SK-N-SH (cell line): ENCODE data around the gene FGF18. TPM values are rescaled to one million over a fixed set of nuclear protein-coding genes. Genes with fewer than 3 reads are reported as not detected.
A peak's percentile ranks its signal among the peaks of the same experiment; 100 is the strongest.

Experiments used
- CTCF ChIA-PET: fragments of 300-600, 350-600 bp; formaldehyde crosslinking; extraction: SDS; loops from one replicate; lab custom pipeline; 2021; lab: Yijun Ruan, JAX
- POLR2A ChIA-PET: fragments of 350-600 bp; sonication (Branson Sonifier 250); formaldehyde crosslinking; extraction: SDS; loops from one replicate; lab custom pipeline; 2020; ENCODE audit warnings: antibody characterized with exemption, inconsistent platforms; lab: Yijun Ruan, JAX
- DNase-seq: peaks from one replicate; pipeline ENCODE4 v3.0.0; 2012
- H2AFZ ChIP-seq: fragments of 200-600 bp; sonication (generic); 2 replicates; pipeline ENCODE4 v1.8.1; 2016; ENCODE audit warnings: antibody characterized with exemption, mild to moderate bottlenecking, low read depth
- H3F3A ChIP-seq: fragments of 200-600 bp; sonication (generic); replicated peaks from 2 replicates; pipeline ENCODE3; 2016; ENCODE audit warnings: antibody characterized with exemption, mild to moderate bottlenecking; ENCODE audit not compliant: insufficient read depth
- H3K27ac ChIP-seq, 2 experiments: fragments of 200-500 bp in 1 of 2; fragments of 200-600 bp in 1 of 2; sonication (Bioruptor generic) in 1 of 2; sonication (generic), shearing (Covaris generic) in 1 of 2; 2 replicates each; pipeline versions ENCODE4 v1.5.1 to v1.6.1; 2014 to 2016; ENCODE audit warnings: low read depth in 2 of 2, inconsistent platforms in 1 of 2, low read length in 1 of 2, mild to moderate bottlenecking in 1 of 2, mixed read lengths in 1 of 2
- H3K27me3 ChIP-seq: fragments of 200-600 bp; sonication (generic), shearing (Covaris generic); 2 replicates; pipeline ENCODE4 v1.6.1; 2016; ENCODE audit warnings: mixed run types; ENCODE audit not compliant: insufficient read depth
- H3K36me3 ChIP-seq, 2 experiments: fragments of 200-500 bp in 1 of 2; fragments of 200-600 bp in 1 of 2; sonication (Bioruptor generic) in 1 of 2; sonication (generic) in 1 of 2; replicated peaks in 1 of 2; 2 replicates each; pipeline versions ENCODE3 to v1.5.1; 2014 to 2016; ENCODE audit warnings: low read length in 1 of 2, mild to moderate bottlenecking in 1 of 2; ENCODE audit not compliant: insufficient read depth in 2 of 2, control insufficient read depth in 1 of 2
- H3K4me1 ChIP-seq, 2 experiments: fragments of 200-500 bp in 1 of 2; fragments of 200-600 bp in 1 of 2; sonication (Bioruptor generic) in 1 of 2; sonication (generic), shearing (Covaris generic) in 1 of 2; 2 replicates each; pipeline versions ENCODE4 v1.5.1 to v1.6.1; 2014 to 2016; ENCODE audit warnings: low read depth in 1 of 2, low read length in 1 of 2, mixed run types in 1 of 2; ENCODE audit not compliant: insufficient read depth in 2 of 2, control insufficient read depth in 1 of 2
- H3K4me2 ChIP-seq: fragments of 200-600 bp; sonication (generic), shearing (Covaris generic); 2 replicates; pipeline ENCODE4 v1.6.1; 2017; ENCODE audit warnings: mixed run types
- H3K4me3 ChIP-seq, 2 experiments: fragments of 200-500 bp in 1 of 2; fragments of 200-600 bp in 1 of 2; sonication (Bioruptor generic) in 1 of 2; sonication (generic), shearing (Covaris generic) in 1 of 2; 2 replicates each; pipeline versions ENCODE4 v1.5.1 to v1.8.1; 2014 to 2016; ENCODE audit warnings: low read depth in 2 of 2, inconsistent platforms in 1 of 2, low read length in 1 of 2, mild to moderate bottlenecking in 1 of 2, mixed read lengths in 1 of 2, moderate library complexity in 1 of 2
- H3K79me2 ChIP-seq: fragments of 200-600 bp; sonication (generic); 2 replicates; pipeline ENCODE4 v1.8.1; 2017; ENCODE audit warnings: mild to moderate bottlenecking; ENCODE audit not compliant: insufficient read depth
- H3K9ac ChIP-seq: fragments of 200-600 bp; sonication (generic); 2 replicates; pipeline ENCODE4 v1.6.1; 2017; ENCODE audit warnings: mixed run types
- H3K9me2 ChIP-seq: fragments of 200-600 bp; sonication (generic); 2 replicates; pipeline ENCODE4 v1.6.1; 2017; ENCODE audit warnings: mixed run types
- H3K9me3 ChIP-seq: fragments of 200-600 bp; sonication (generic); 2 replicates; pipeline ENCODE4 v1.6.1; 2017; ENCODE audit warnings: mixed run types, mild to moderate bottlenecking, moderate library complexity
- H4K20me1 ChIP-seq: fragments of 200-600 bp; sonication (generic); 2 replicates; pipeline ENCODE4 v1.6.1; 2017; ENCODE audit warnings: mild to moderate bottlenecking, mixed run types; ENCODE audit not compliant: insufficient read depth
- ELF1 ChIP-seq: IDR thresholded peaks from 2 replicates; pipeline ENCODE4 v1.4.0; 2012
- EP300 ChIP-seq, 2 experiments: IDR thresholded peaks; 2 replicates each; pipeline versions ENCODE4 v1.4.0 to v1.6.1; 2012; ENCODE audit warnings: borderline replicate concordance in 1 of 2, low read depth in 1 of 2, low read length in 1 of 2
- FOSL2 ChIP-seq: IDR thresholded peaks from 2 replicates; pipeline ENCODE4 v1.4.0; 2012; ENCODE audit warnings: low read depth, mild to moderate bottlenecking, moderate library complexity, borderline replicate concordance
- FOXJ3 ChIP-seq: sonication (generic); formaldehyde crosslinking; IDR thresholded peaks from 2 replicates; pipeline ENCODE4 v1.5.1; 2020; ENCODE audit warnings: mild to moderate bottlenecking, missing genetic modification reagents
- FOXM1 ChIP-seq: IDR thresholded peaks from 2 replicates; pipeline ENCODE4 v1.4.0; 2012; ENCODE audit warnings: low read depth, mild to moderate bottlenecking
- GATA2 ChIP-seq: sonication (generic); formaldehyde crosslinking; IDR thresholded peaks from 2 replicates; pipeline ENCODE4 v1.5.0; 2020; ENCODE audit warnings: mild to moderate bottlenecking, missing genetic modification reagents
- JUND ChIP-seq: IDR thresholded peaks from 2 replicates; pipeline ENCODE4 v1.4.0; 2012
- MEF2A ChIP-seq: IDR thresholded peaks from 2 replicates; pipeline ENCODE4 v1.4.0; 2012; ENCODE audit warnings: low read depth, borderline replicate concordance
- MXI1 ChIP-seq: IDR thresholded peaks from 2 replicates; pipeline ENCODE4 v1.6.1; 2012; ENCODE audit warnings: mild to moderate bottlenecking, low read depth, low read length, improper control_type of control experiment
- NFIC ChIP-seq: IDR thresholded peaks from 2 replicates; pipeline ENCODE4 v1.4.0; 2012; ENCODE audit warnings: borderline replicate concordance
- NRF1 ChIP-seq: IDR thresholded peaks from 2 replicates; pipeline ENCODE4 v1.6.1; 2012; ENCODE audit warnings: low read depth, mild to moderate bottlenecking, low read length
- POLR2AphosphoS5 ChIP-seq: IDR thresholded peaks from 2 replicates; pipeline ENCODE4 v1.6.1; 2012; ENCODE audit warnings: low read depth, low read length
- RAD21 ChIP-seq: IDR thresholded peaks from 2 replicates; pipeline ENCODE4 v1.6.1; 2012; ENCODE audit warnings: mild to moderate bottlenecking, low read length
- RCOR1 ChIP-seq: fragments of 150-350 bp; IDR thresholded peaks from 2 replicates; pipeline ENCODE4 v1.6.1; 2017; ENCODE audit warnings: antibody characterized with exemption, low read length
- RFX5 ChIP-seq: IDR thresholded peaks from 2 replicates; pipeline ENCODE4 v1.6.1; 2012; ENCODE audit warnings: mild to moderate bottlenecking, improper control_type of control experiment, low read length
- RXRA ChIP-seq: IDR thresholded peaks from 2 replicates; pipeline ENCODE4 v1.4.0; 2012; ENCODE audit warnings: low read depth, mild to moderate bottlenecking, borderline replicate concordance
- SIN3A ChIP-seq: IDR thresholded peaks from 2 replicates; pipeline ENCODE4 v1.6.1; 2012; ENCODE audit warnings: low read depth, mild to moderate bottlenecking, low read length, moderate library complexity, borderline replicate concordance
- SMC3 ChIP-seq: IDR thresholded peaks from 2 replicates; pipeline ENCODE4 v1.6.1; 2012; ENCODE audit warnings: low read depth, low read length, improper control_type of control experiment
- TAF1 ChIP-seq: IDR thresholded peaks from 2 replicates; pipeline ENCODE4 v1.6.1; 2012; ENCODE audit warnings: low read depth, mild to moderate bottlenecking, low read length, moderate library complexity, borderline replicate concordance
- TEAD4 ChIP-seq: IDR thresholded peaks from 2 replicates; pipeline ENCODE4 v1.4.0; 2012; ENCODE audit warnings: mild to moderate bottlenecking, borderline replicate concordance; ENCODE audit not compliant: insufficient read depth
- YY1 ChIP-seq: IDR thresholded peaks from 2 replicates; pipeline ENCODE4 v1.4.0; 2012; ENCODE audit warnings: low read depth, mild to moderate bottlenecking
- WGBS: methylation state at CpG from one replicate; pipeline ENCODE4 v1.1.6; 2017; ENCODE audit warnings: low lambda C conversion rate; 5-methylcytosine and 5-hydroxymethylcytosine counted together
- polyA plus RNA-seq, 3 experiments: library from polyadenylated mRNA; depleted of rRNA; stranded (reverse); fragments of >200 nt; gene quantifications; 2 replicates each; pipeline ENCODE4 v1.2.3, GENCODE V29; 2012
- TF ChIP-seq, protein P1 (sequence below): IDR thresholded peaks from 2 replicates; pipeline ENCODE4 v1.4.0; 2012; ENCODE audit warnings: low read depth, borderline replicate concordance
- TF ChIP-seq, protein P2 (sequence below): IDR thresholded peaks from 2 replicates; pipeline ENCODE4 v1.6.1; 2012; ENCODE audit warnings: mild to moderate bottlenecking, low read depth, low read length, moderate library complexity
- TF ChIP-seq, protein P3 (sequence below): fragments of 200-600 bp; sonication (generic); IDR thresholded peaks from 2 replicates; pipeline ENCODE4 v1.6.1; 2017; ENCODE audit warnings: antibody characterized with exemption, mild to moderate bottlenecking, moderate library complexity
- TF ChIP-seq, protein P4 (sequence below): IDR thresholded peaks from 2 replicates; pipeline ENCODE4; 2012
- TF ChIP-seq, protein P5 (sequence below): fragments of 150-350 bp; IDR thresholded peaks from 2 replicates; pipeline ENCODE4 v1.6.1; 2017; ENCODE audit warnings: antibody characterized with exemption, low read length, low read depth, borderline replicate concordance
- TF ChIP-seq, protein P6 (sequence below): IDR thresholded peaks from 2 replicates; pipeline ENCODE4 v1.4.0; 2012; ENCODE audit warnings: low read depth

The FGF18 gene
- polyA plus RNA-seq, 1 of the 3 experiments (the other 2 are of a cell fraction): 0.89 TPM

DNA sequence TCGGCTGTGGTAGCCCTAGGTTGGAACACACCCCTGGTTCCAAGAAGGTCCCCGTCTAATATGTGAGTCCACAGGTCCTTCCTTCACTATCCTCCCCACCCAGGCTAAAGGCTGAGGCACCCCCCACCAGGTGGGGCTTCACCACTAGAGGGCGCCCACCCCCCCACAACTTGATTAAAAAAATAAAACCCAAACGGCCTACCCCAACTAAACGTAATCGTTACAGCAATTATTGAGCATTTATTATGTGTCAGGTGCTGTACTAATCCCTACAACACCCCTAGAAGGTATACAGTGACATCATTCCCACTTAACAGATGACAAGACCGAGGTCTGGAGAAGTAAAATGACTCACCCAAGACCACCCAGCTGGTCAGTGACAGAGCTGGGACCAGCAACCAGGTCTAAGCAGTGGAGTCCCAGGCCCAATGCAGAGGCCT is 65.0 kb downstream of the FGF18 start:
- H3K4me2 ChIP-seq: no peak overlapping the region
- no peaks in the 10 kb centered on the region for H3K79me2 ChIP-seq
- H4K20me1 ChIP-seq: no peaks in the 10 kb centered on the region
- ChIA-PET CTCF (interaction anchor here (0.6 to 3.5 kb wide), 31 partner anchors 10 to 424 kb away, joined by 3 to 19 read pairs (median 4); partner anchors contain the start of gene FGF18), POLR2A (no interaction called here)
- peak; percentile 82 for DNase-seq
- no peaks in the 10 kb centered on the region for H3K4me1 ChIP-seq
- TF ChIP-seq RCOR1: no peak
- no peak for TF ChIP-seq POLR2AphosphoS5
- no peak for TF ChIP-seq MXI1
- TF ChIP-seq, protein P1, sequence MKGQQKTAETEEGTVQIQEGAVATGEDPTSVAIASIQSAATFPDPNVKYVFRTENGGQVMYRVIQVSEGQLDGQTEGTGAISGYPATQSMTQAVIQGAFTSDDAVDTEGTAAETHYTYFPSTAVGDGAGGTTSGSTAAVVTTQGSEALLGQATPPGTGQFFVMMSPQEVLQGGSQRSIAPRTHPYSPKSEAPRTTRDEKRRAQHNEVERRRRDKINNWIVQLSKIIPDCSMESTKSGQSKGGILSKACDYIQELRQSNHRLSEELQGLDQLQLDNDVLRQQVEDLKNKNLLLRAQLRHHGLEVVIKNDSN: no peak
- TF ChIP-seq NFIC: no peak
- TF ChIP-seq MEF2A: no peak
- TF ChIP-seq FOXJ3 (CRISPR knock-in tag): no peak
- TF ChIP-seq, protein P2, sequence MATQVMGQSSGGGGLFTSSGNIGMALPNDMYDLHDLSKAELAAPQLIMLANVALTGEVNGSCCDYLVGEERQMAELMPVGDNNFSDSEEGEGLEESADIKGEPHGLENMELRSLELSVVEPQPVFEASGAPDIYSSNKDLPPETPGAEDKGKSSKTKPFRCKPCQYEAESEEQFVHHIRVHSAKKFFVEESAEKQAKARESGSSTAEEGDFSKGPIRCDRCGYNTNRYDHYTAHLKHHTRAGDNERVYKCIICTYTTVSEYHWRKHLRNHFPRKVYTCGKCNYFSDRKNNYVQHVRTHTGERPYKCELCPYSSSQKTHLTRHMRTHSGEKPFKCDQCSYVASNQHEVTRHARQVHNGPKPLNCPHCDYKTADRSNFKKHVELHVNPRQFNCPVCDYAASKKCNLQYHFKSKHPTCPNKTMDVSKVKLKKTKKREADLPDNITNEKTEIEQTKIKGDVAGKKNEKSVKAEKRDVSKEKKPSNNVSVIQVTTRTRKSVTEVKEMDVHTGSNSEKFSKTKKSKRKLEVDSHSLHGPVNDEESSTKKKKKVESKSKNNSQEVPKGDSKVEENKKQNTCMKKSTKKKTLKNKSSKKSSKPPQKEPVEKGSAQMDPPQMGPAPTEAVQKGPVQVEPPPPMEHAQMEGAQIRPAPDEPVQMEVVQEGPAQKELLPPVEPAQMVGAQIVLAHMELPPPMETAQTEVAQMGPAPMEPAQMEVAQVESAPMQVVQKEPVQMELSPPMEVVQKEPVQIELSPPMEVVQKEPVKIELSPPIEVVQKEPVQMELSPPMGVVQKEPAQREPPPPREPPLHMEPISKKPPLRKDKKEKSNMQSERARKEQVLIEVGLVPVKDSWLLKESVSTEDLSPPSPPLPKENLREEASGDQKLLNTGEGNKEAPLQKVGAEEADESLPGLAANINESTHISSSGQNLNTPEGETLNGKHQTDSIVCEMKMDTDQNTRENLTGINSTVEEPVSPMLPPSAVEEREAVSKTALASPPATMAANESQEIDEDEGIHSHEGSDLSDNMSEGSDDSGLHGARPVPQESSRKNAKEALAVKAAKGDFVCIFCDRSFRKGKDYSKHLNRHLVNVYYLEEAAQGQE: no peak
- no peak for TF ChIP-seq FOXM1
- no peak for TF ChIP-seq TEAD4
- TF ChIP-seq SMC3: peak; percentile 57
- TF ChIP-seq YY1: no peak
- TF ChIP-seq JUND: no peak
- no peak for TF ChIP-seq GATA2 (CRISPR knock-in tag)
- TF ChIP-seq RFX5: no peak
- TF ChIP-seq TAF1: no peak
- TF ChIP-seq EP300 (IDR thresholded peaks at IDR 0.05; ENCODE audit: borderline replicate concordance in 1 of 2, low read depth in 1 of 2, low read length in 1 of 2): no peak
- TF ChIP-seq, protein P3, sequence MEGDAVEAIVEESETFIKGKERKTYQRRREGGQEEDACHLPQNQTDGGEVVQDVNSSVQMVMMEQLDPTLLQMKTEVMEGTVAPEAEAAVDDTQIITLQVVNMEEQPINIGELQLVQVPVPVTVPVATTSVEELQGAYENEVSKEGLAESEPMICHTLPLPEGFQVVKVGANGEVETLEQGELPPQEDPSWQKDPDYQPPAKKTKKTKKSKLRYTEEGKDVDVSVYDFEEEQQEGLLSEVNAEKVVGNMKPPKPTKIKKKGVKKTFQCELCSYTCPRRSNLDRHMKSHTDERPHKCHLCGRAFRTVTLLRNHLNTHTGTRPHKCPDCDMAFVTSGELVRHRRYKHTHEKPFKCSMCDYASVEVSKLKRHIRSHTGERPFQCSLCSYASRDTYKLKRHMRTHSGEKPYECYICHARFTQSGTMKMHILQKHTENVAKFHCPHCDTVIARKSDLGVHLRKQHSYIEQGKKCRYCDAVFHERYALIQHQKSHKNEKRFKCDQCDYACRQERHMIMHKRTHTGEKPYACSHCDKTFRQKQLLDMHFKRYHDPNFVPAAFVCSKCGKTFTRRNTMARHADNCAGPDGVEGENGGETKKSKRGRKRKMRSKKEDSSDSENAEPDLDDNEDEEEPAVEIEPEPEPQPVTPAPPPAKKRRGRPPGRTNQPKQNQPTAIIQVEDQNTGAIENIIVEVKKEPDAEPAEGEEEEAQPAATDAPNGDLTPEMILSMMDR: peak; percentile 87
- no peak for TF ChIP-seq SIN3A
- no peak for TF ChIP-seq FOSL2
- TF ChIP-seq RAD21: peak; percentile 60
- TF ChIP-seq NRF1: no peak
- TF ChIP-seq RXRA: no peak
- TF ChIP-seq, protein P4, sequence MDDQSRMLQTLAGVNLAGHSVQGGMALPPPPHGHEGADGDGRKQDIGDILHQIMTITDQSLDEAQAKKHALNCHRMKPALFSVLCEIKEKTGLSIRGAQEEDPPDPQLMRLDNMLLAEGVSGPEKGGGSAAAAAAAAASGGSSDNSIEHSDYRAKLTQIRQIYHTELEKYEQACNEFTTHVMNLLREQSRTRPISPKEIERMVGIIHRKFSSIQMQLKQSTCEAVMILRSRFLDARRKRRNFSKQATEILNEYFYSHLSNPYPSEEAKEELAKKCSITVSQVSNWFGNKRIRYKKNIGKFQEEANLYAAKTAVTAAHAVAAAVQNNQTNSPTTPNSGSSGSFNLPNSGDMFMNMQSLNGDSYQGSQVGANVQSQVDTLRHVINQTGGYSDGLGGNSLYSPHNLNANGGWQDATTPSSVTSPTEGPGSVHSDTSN: no peak
- TF ChIP-seq, protein P5, sequence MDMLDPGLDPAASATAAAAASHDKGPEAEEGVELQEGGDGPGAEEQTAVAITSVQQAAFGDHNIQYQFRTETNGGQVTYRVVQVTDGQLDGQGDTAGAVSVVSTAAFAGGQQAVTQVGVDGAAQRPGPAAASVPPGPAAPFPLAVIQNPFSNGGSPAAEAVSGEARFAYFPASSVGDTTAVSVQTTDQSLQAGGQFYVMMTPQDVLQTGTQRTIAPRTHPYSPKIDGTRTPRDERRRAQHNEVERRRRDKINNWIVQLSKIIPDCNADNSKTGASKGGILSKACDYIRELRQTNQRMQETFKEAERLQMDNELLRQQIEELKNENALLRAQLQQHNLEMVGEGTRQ: no peak
- TF ChIP-seq, protein P6, sequence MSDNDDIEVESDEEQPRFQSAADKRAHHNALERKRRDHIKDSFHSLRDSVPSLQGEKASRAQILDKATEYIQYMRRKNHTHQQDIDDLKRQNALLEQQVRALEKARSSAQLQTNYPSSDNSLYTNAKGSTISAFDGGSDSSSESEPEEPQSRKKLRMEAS: no peak
- TF ChIP-seq ELF1: no peak
- no peaks in the 10 kb centered on the region for H3K27me3 ChIP-seq
- no peak overlapping the region for H2AFZ ChIP-seq
- H3F3A ChIP-seq: no peaks in the 10 kb centered on the region
- 28% methylated on average over 6 of the region's 7 CpGs for WGBS
- H3K9ac ChIP-seq: no peak overlapping the region
- H3K4me3 ChIP-seq: no peak overlapping the region
- no peaks in the 10 kb centered on the region for H3K36me3 ChIP-seq
- no peaks in the 10 kb centered on the region for H3K9me3 ChIP-seq
- H3K27ac ChIP-seq: no peak overlapping the region
- H3K9me2 ChIP-seq: no peaks in the 10 kb centered on the region
